Panc1 (cell line): ENCODE results near the gene TBC1D10B.

Experiments used
- POLR2AphosphoS5 ChIP-seq: IDR thresholded peaks from 2 replicates; pipeline ENCODE4 v1.6.1; 2012; ENCODE audit warnings: mild to moderate bottlenecking, low read depth, low read length, moderate library complexity
- TF ChIP-seq, protein P1 (sequence below): fragments of 450-650 bp; IDR thresholded peaks from 2 replicates; pipeline ENCODE4 v1.5.1; 2017; ENCODE audit warnings: mild to moderate bottlenecking

GRCh38 chr16:30356401-30357084 lies 13.8 kb downstream of the TBC1D10B start:
- TF ChIP-seq, protein P1, sequence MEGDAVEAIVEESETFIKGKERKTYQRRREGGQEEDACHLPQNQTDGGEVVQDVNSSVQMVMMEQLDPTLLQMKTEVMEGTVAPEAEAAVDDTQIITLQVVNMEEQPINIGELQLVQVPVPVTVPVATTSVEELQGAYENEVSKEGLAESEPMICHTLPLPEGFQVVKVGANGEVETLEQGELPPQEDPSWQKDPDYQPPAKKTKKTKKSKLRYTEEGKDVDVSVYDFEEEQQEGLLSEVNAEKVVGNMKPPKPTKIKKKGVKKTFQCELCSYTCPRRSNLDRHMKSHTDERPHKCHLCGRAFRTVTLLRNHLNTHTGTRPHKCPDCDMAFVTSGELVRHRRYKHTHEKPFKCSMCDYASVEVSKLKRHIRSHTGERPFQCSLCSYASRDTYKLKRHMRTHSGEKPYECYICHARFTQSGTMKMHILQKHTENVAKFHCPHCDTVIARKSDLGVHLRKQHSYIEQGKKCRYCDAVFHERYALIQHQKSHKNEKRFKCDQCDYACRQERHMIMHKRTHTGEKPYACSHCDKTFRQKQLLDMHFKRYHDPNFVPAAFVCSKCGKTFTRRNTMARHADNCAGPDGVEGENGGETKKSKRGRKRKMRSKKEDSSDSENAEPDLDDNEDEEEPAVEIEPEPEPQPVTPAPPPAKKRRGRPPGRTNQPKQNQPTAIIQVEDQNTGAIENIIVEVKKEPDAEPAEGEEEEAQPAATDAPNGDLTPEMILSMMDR: no peak
- no peak for TF ChIP-seq POLR2AphosphoS5
